Gastrocnemius medialis (tissue), 4 donors: Measurements from ENCODE around the gene GINS2. TPM values are rescaled to one million over a fixed set of nuclear protein-coding genes. Genes with fewer than 3 reads are reported as not detected.

ENCODE experiments used
- ATAC-seq, 2 donors: fragments of 150-250 bp; one replicate each; pipeline ENCODE4 v1.9.1; 2016
- DNase-seq, 2 donors: peaks; one replicate each; pipeline ENCODE4 v3.0.0-alpha.2; 2019
- H3K27ac ChIP-seq, 4 donors: fragments of 200-600 bp; sonication (generic); 1 replicate in 1 of 4; 2 replicates in 3 of 4; pipeline ENCODE4 v1.5.1; 2016 to 2018; ENCODE audit warnings: mild to moderate bottlenecking in 2 of 4, moderate library complexity in 1 of 4
- H3K27me3 ChIP-seq, 3 donors: fragments of 200-600 bp; sonication (generic) in 2 of 3; 1 replicate in 1 of 3; 2 replicates in 2 of 3; pipeline versions ENCODE4 v1.5.1 to v1.6.0; 2016 to 2019; ENCODE audit warnings: mild to moderate bottlenecking in 1 of 3, moderate library complexity in 1 of 3
- H3K36me3 ChIP-seq, 2 donors: fragments of 200-600 bp; sonication (generic) in 1 of 2; one replicate each; pipeline ENCODE4 v1.5.1; 2017 to 2018
- H3K4me1 ChIP-seq, 2 donors: fragments of 200-600 bp; sonication (generic) in 1 of 2; one replicate each; pipeline ENCODE4 v1.5.1; 2016 to 2017; ENCODE audit warnings: mild to moderate bottlenecking in 2 of 2
- H3K4me3 ChIP-seq, 4 donors: fragments of 200-600 bp; sonication (generic) in 3 of 4; 1 replicate in 1 of 4; 2 replicates in 3 of 4; pipeline ENCODE4 v1.5.1; 2016 to 2019; ENCODE audit warnings: mild to moderate bottlenecking in 2 of 4
- H3K9me3 ChIP-seq, 3 donors: fragments of 200-600 bp; sonication (generic) in 2 of 3; 1 replicate in 1 of 3; 2 replicates in 2 of 3; pipeline ENCODE4 v1.5.1; 2016 to 2019
- POLR2A ChIP-seq, 2 donors: fragments of 450-650 bp; IDR thresholded peaks; one replicate each; pipeline ENCODE4 v1.6.1; 2017; ENCODE audit warnings: antibody characterized with exemption in 2 of 2, mild to moderate bottlenecking in 2 of 2, moderate library complexity in 2 of 2
- in situ Hi-C, 4 donors: fragments of 200-750 bp; cut with MboI; loops; one replicate each; pipeline versions ENCODE4 v1.15.0 to v1.8.0; 2017; ENCODE audit warnings: low sequenced_read_pairs in 4 of 4
- intact Hi-C: fragments of 100-400 bp; cut with DNase I; formaldehyde crosslinking; loops from one replicate; pipeline ENCODE4 v1.15.1; 2023; ENCODE audit warnings: low total_unique reads
- total RNA-seq, 4 donors: library from RNA; depleted of rRNA; stranded (reverse); fragments of >200 nt; gene quantifications; one replicate each; pipeline versions ENCODE4 v1.1.0 to v1.2.3, GENCODE V29; 2016
- TF ChIP-seq, protein P1 (sequence below), 5 experiments: fragments of 450-650 bp in 3 of 5; fragments of 200-600 bp in 2 of 5; sonication (generic) in 2 of 5; IDR thresholded peaks in 4 of 5; conservative IDR thresholded peaks in 1 of 5; 1 replicate in 4 of 5; 2 replicates in 1 of 5; pipeline ENCODE4 v1.5.1; 2016 to 2019; ENCODE audit warnings: antibody characterized with exemption in 5 of 5, mild to moderate bottlenecking in 3 of 5, moderate library complexity in 3 of 5

The GINS2 gene
- total RNA-seq, 4 donors from 2014 or later = 0.33 to 1.6 (median 1.6) TPM; not detected in 1

GRCh38 chr16:85706449-85707034, 17.8 kb upstream of the GINS2 start:
- DNase-seq = no peak
- Histone ChIP-seq H3K27me3 (no peaks in the 10 kb centered on the region), H3K4me1 (no peaks in the 10 kb centered on the region), H3K36me3 (no peaks in the 10 kb centered on the region), H3K9me3 (no peaks in the 10 kb centered on the region), H3K4me3 (no peak overlapping the region), H3K27ac (no peak overlapping the region)
- TF ChIP-seq, protein P1, sequence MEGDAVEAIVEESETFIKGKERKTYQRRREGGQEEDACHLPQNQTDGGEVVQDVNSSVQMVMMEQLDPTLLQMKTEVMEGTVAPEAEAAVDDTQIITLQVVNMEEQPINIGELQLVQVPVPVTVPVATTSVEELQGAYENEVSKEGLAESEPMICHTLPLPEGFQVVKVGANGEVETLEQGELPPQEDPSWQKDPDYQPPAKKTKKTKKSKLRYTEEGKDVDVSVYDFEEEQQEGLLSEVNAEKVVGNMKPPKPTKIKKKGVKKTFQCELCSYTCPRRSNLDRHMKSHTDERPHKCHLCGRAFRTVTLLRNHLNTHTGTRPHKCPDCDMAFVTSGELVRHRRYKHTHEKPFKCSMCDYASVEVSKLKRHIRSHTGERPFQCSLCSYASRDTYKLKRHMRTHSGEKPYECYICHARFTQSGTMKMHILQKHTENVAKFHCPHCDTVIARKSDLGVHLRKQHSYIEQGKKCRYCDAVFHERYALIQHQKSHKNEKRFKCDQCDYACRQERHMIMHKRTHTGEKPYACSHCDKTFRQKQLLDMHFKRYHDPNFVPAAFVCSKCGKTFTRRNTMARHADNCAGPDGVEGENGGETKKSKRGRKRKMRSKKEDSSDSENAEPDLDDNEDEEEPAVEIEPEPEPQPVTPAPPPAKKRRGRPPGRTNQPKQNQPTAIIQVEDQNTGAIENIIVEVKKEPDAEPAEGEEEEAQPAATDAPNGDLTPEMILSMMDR (IDR thresholded peaks at IDR 0.05 in 4 of 5, conservative IDR thresholded peaks at IDR 0.05 in 1 of 5) = no peak
- in situ Hi-C loops (loop anchor here in 1 of 4 donors (25.0 kb wide), 2 partner anchors 294 to 444 kb away; no protein-coding TSS in a partner anchor), intact Hi-C loops (no loop called here)
- ATAC-seq = no peak

- TF ChIP-seq, protein P1 (IDR thresholded peaks at IDR 0.05 in 4 of 5, conservative IDR thresholded peaks at IDR 0.05 in 1 of 5) = no peak
- no peak for TF ChIP-seq POLR2A (IDR thresholded peaks at IDR 0.05)
- in situ Hi-C loops = loop anchor here in 1 of 4 donors (25.0 kb wide), 2 partner anchors 293 to 443 kb away; no protein-coding TSS in a partner anchor
- no peak for ATAC-seq
Measured at GRCh38 chr16:85704900-85705846, 16.4 kb upstream of the GINS2 start.

GRCh38 chr16:85704011-85704410, 15.3 kb upstream of the GINS2 start:
- intact Hi-C loops (no loop called here), in situ Hi-C loops (loop anchor here in 1 of 4 donors (25.0 kb wide), 2 partner anchors 292 to 442 kb away; no protein-coding TSS in a partner anchor)
- no peaks in the 10 kb centered on the region for H3K4me1 ChIP-seq
- no peak overlapping the region for H3K27ac ChIP-seq
- no peaks in the 10 kb centered on the region for H3K27me3 ChIP-seq
- no peaks in the 10 kb centered on the region for H3K9me3 ChIP-seq
- ATAC-seq (no peak), DNase-seq (no peak)
- no peaks in the 10 kb centered on the region for H3K36me3 ChIP-seq
- TF ChIP-seq, protein P1 (IDR thresholded peaks at IDR 0.05 in 4 of 5, conservative IDR thresholded peaks at IDR 0.05 in 1 of 5) = no peak
- no peak for TF ChIP-seq POLR2A (IDR thresholded peaks at IDR 0.05)
- no peak overlapping the region for H3K4me3 ChIP-seq

More at GRCh38 chr16:85704900-85705846, 16.4 kb upstream of the GINS2 start:
- Histone ChIP-seq H3K9me3 (no peaks in the 10 kb centered on the region), H3K4me3 (no peak overlapping the region), H3K27me3 (no peaks in the 10 kb centered on the region), H3K4me1 (no peaks in the 10 kb centered on the region), H3K27ac (no peak overlapping the region), H3K36me3 (no peaks in the 10 kb centered on the region)
- no peak for DNase-seq
- intact Hi-C loops = no loop called here

DNA sequence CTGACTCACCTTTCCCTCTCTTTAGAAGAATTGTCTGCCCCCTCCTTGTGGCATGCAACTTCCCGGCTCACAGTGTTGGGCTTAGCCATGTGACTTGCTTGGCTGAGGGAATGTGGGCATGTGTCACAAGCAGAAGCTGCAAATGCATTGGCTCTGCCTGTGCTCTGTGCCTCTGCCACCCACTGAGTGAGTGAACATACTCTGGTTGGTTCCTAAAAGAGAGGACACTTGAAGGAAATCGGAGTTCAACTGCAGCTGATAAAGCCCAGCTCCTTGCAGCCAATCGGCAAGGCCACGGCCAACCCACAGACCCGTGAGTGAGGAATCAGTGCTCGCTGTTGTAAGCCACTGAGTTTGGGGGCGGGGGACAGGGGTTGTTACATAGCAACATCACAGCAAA, 10.9 kb upstream of the GINS2 start:
- TF ChIP-seq, protein P1 (IDR thresholded peaks at IDR 0.05 in 4 of 5, conservative IDR thresholded peaks at IDR 0.05 in 1 of 5) = no peak
- TF ChIP-seq POLR2A (IDR thresholded peaks at IDR 0.05) = no peak
- in situ Hi-C loops = loop anchor here in 1 of 4 donors (25.0 kb wide), 2 partner anchors 287 to 437 kb away; no protein-coding TSS in a partner anchor
- ATAC-seq (peak in 1 of 2 donors; percentile 62), DNase-seq (no peak)
- H3K4me1 ChIP-seq = no peaks in the 10 kb centered on the region
- peaks cover 0 to 12% (median 5%) of the 10 kb centered on the region in 3 donors for H3K27me3 ChIP-seq
- H3K27ac ChIP-seq = no peak overlapping the region
- H3K9me3 ChIP-seq = no peaks in the 10 kb centered on the region
- intact Hi-C loops = no loop called here
- H3K36me3 ChIP-seq = no peaks in the 10 kb centered on the region
- H3K4me3 ChIP-seq = no peak overlapping the region
